ENCODE results near the gene IPO8.
"Not testable (repeated sequence)": the region's sequence is repeated elsewhere in the genome, so short reads cannot be mapped to it uniquely, and the experiment has no call there.

IPO8 gene

GRCh38 chr12:30631740-30632139, 63.9 kb downstream of the IPO8 start:
- in situ Hi-C loops (cut with MboI; ENCODE audit: low pct_unique_long_range_greater_than_20kb, low sequenced_read_pairs, unreplicated experiment): no loop called here
- no peak for DNase-seq (ENCODE audit: low spot score)
- TF ChIP-seq CTCF (IDR thresholded peaks at IDR 0.05; ENCODE audit: extremely low read depth, insufficient read depth, missing control alignments): no peak

- no peak for DNase-seq (ENCODE audit: low spot score)
- in situ Hi-C loops (cut with MboI; ENCODE audit: low pct_unique_long_range_greater_than_20kb, low sequenced_read_pairs, unreplicated experiment): no loop called here
These were observed 64.7 kb downstream of the IPO8 start for GRCh38 chr12:30630979-30631285.

GRCh38 chr12:30630076-30630978, 65.3 kb downstream of the IPO8 start:
- no peak for TF ChIP-seq CTCF (IDR thresholded peaks at IDR 0.05; ENCODE audit: extremely low read depth, insufficient read depth, missing control alignments)
- in situ Hi-C loops (cut with MboI; ENCODE audit: low pct_unique_long_range_greater_than_20kb, low sequenced_read_pairs, unreplicated experiment): no loop called here
- DNase-seq (ENCODE audit: low spot score): no peak

More at GRCh38 chr12:30630979-30631285, 64.7 kb downstream of the IPO8 start:
- TF ChIP-seq CTCF (IDR thresholded peaks at IDR 0.05; ENCODE audit: extremely low read depth, insufficient read depth, missing control alignments): no peak

GRCh38 chr12:30626847-30627246, 68.8 kb downstream of the IPO8 start:
- no peak for DNase-seq (ENCODE audit: low spot score)
- in situ Hi-C loops (cut with MboI; ENCODE audit: low pct_unique_long_range_greater_than_20kb, low sequenced_read_pairs, unreplicated experiment): no loop called here
- TF ChIP-seq CTCF (IDR thresholded peaks at IDR 0.05; ENCODE audit: extremely low read depth, insufficient read depth, missing control alignments): no peak

- no peak for DNase-seq (ENCODE audit: low spot score)
- in situ Hi-C loops (cut with MboI; ENCODE audit: low pct_unique_long_range_greater_than_20kb, low sequenced_read_pairs, unreplicated experiment): no loop called here
- no peak for TF ChIP-seq CTCF (IDR thresholded peaks at IDR 0.05; ENCODE audit: extremely low read depth, insufficient read depth, missing control alignments)
These were observed 71.7 kb downstream of the IPO8 start for GRCh38 chr12:30624009-30624408.

- no peak for TF ChIP-seq CTCF (IDR thresholded peaks at IDR 0.05; ENCODE audit: extremely low read depth, insufficient read depth, missing control alignments)
- DNase-seq (ENCODE audit: low spot score): peak; percentile 19
- in situ Hi-C loops (cut with MboI; ENCODE audit: low pct_unique_long_range_greater_than_20kb, low sequenced_read_pairs, unreplicated experiment): no loop called here
These were observed 73.2 kb downstream of the IPO8 start for GRCh38 chr12:30622509-30622908.

- in situ Hi-C loops (cut with MboI; ENCODE audit: low pct_unique_long_range_greater_than_20kb, low sequenced_read_pairs, unreplicated experiment): not testable (repeated sequence)
These were observed 73.9 kb downstream of the IPO8 start for GRCh38 chr12:30621663-30622241.

More at GRCh38 chr12:30621663-30622241, 73.9 kb downstream of the IPO8 start:
- not testable (repeated sequence) for DNase-seq (ENCODE audit: low spot score)

All from GM13977 (cell line).